Pons (tissue), 1 donor: ENCODE measurements around the gene PHKA1.
"Not testable (repeated sequence)": the region's sequence is repeated elsewhere in the genome, so short reads cannot be mapped to it uniquely, and the experiment has no call there.

Experiments
- DNase-seq: peaks from one replicate; pipeline ENCODE4 v3.0.0-alpha.2; 2016; ENCODE audit warnings: low spot score

Gene PHKA1

DNA sequence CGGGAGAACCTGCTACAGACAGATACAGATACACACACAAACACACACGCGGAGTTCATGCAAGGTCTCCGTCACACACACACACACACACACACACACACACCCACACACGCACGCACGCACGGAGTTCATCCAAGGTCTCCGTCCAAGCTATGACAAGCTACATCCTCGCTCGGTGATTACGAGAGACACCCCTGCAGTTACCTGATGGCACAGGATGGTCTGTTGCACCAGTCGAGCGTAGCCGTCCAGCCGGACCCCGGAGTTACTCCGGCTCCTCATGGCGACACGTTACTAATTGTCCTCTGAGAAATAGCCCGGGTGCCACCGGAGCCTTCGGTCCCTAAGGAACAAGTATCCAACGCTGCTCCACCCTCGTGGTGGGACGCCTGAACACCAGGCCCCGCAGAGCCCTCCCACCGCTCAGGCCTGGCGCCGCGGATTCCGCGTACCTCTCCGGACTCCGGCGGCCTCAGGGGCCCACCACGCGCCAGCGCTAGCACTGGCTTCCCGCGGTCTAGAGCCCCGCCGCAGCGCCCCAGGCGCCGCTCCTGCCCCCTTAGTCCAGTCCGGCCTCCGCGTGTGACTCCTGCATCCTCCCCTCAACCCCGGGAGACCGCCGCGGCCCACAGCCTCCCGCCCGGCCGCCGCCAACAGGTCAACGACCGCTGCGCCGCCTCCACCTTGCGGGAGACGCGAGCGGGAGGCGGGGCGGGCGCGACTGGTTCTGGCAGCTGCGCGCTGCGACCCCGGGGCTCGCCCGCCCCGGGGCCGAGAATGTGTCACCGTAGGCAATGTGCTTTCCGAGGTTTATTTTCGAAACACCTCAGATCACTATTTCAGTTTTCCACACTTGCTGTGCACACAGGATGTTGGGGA lies at the start of gene PHKA1:
PHKA1 (minus strand) TSS at position 708 of the 879 bp plus-strand sequence; CDS start at position 282, 426 bp downstream.
- DNase-seq, result not testable (repeated sequence)

GRCh38 chrX:72760454-72760853 lies 46.3 kb upstream of the PHKA1 start:
- DNase-seq, result not testable (repeated sequence)

- DNase-seq, result not testable (repeated sequence)
Measured at GRCh38 chrX:72748545-72748944, 34.4 kb upstream of the PHKA1 start.

DNA sequence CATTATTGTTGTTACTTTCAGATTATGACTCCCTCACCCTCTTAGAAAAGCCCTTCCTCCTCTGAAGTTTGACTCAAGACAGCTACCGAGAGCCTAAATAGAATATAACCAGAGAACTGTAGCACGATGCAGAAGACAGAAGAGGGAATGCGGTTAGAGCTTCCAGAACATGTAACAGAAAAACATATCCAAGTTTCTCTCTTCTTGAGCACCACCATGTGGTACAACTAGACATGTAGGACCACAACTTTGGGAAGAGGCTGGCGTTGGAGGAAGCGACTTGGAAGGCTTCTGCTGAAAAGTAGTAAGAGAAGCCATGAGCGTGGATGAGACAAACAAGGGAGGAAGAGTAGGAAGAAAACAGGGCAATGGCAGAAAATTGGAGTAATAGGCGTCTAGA lies 31.4 kb upstream of the PHKA1 start:
- not testable (repeated sequence) for DNase-seq

DNA sequence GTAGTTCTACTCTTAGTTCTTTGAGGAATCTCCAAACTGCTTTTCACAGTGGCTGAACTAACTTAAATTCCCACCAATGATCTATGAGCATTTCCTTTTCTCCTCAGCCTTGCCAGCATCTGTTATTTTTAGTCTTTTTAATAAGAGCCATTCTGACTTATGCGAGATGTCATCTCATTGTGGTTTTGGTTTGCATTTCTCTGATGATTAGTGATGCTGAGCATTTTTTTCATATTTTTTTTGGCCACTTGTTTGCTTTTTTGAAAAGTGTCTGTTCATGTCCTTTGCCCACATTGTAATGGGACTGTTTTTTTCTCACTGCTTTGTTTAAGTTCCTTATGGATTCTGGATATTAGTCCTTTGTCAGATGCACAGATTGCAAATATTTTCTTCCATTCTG lies 21.5 kb upstream of the PHKA1 start:
- no peak for DNase-seq

DNA sequence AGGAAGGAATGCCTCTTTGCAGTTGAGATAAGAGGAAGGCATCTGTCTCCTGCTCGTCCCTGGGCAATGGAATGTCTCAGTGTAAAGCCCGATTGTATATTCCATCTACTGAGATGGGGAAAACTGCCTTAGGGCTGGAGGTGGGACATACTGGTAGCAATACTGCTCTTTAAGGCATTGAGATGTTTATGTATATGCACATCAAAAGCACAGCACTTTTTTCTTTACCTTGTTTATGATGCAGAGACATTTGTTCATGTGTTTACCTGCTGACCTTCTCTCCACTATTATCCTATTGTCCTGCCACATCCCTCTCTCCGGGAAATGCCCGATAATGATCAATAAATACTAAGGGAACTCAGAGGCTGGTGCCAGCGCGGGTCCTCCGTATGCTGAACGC lies 19.5 kb upstream of the PHKA1 start:
- not testable (repeated sequence) for DNase-seq

- DNase-seq, result no peak
Measured at GRCh38 chrX:72727846-72728245, 13.7 kb upstream of the PHKA1 start.

- DNase-seq, result no peak
Measured at GRCh38 chrX:72716766-72717165, 2.7 kb upstream of the PHKA1 start.

GRCh38 chrX:72715546-72715945 lies 1.4 kb upstream of the PHKA1 start:
- no peak for DNase-seq

GRCh38 chrX:72714478-72714916 lies 391 bp upstream of the PHKA1 start:
- DNase-seq, result peak; percentile 29

- DNase-seq, result no peak
Measured at GRCh38 chrX:72713130-72713529, 976 bp downstream of the PHKA1 start.

DNA sequence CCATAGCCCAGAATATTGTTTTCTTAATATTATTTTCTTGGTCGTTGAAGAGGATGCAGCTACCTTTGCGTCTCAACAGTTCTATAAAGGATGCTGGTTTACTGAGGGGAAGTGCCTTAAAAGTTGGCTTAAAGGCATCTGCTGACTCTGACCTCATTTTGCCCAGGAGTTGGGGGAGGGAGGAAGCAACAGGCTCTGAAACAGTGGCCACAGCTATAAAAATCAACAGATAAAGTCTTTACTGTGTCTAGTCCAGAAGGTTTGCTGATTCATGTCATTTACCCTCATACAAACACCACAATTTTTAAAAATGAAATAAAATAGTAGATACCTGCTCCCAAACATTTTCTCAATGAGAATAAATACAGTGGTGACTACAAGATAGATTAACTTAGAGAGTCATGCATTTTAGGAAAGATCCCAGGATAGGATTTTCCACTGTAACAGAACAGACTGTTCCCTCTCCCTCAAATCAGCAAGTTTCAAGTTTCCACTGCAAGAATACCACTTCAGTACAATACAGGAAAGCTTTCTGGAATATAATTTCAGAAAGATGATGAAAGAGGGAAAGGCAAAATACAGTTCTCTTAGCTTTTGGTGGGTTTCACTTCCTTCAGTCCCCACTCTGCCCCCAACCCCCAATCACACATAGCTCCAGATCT lies 1.9 kb downstream of the PHKA1 start:
- no peak for DNase-seq

- DNase-seq, result no peak
Measured at GRCh38 chrX:72705814-72706213, 8.3 kb downstream of the PHKA1 start.

- DNase-seq, result no peak
Measured at GRCh38 chrX:72705111-72705510, 9.0 kb downstream of the PHKA1 start.

DNA sequence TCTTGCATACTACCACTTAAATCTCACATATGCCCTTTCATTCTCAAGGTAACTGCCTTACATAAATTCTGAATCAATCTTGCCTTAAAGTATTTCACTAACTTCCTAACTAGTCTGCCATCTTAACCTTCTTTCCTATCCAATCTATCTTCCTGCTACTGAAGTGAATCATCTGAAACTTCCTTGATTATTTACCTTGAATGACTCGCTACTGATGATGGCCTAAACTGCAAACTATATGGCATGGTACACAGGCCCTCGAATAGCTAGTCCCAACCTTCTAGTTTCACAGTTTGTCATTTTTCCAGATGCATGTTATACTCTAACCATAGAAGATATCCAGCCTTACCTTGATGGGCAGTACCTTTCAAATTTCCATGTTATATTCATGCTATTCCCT lies 19.9 kb downstream of the PHKA1 start:
- DNase-seq, result no peak

DNA sequence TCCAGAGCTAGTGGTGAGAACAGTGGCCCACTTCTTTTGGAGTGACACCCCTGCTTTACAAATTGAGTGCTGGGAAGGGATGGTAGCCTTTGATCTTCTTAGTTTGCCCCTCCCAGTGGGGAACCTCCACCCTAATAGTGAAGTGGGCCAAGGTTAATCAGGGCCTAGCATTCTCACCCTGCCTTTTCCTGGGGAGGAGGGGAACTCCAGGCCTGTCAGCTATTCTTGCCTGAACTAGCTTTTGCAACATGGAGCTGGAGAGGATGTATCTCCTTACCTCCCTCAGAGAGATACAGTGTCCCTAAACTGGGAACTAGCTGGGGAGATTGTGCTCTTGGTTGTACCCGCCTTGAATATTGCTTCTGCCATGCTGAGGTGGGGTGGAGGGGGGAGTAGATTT lies 20.6 kb downstream of the PHKA1 start:
- DNase-seq, result no peak

DNA sequence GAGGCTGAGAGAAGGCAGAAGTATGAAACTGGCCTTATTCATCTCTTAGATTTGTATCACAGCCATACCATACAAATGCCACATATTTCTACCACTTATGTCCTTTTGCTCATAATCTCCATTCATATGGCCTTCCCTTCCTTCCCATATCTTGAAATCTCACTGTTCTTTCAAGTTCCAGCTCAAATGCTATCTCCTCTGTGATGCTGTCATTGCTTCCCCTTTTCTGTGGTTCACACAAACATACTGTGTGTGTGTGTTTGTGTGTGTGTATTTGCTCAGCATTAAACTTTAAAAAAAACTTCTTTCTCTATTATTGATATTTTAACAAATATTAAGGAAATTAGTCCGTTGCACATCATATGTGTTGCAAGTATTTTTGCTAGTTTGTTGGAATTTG lies 26.7 kb downstream of the PHKA1 start:
- DNase-seq, result no peak

GRCh38 chrX:72685810-72686456 lies 28.2 kb downstream of the PHKA1 start:
- no peak for DNase-seq

DNA sequence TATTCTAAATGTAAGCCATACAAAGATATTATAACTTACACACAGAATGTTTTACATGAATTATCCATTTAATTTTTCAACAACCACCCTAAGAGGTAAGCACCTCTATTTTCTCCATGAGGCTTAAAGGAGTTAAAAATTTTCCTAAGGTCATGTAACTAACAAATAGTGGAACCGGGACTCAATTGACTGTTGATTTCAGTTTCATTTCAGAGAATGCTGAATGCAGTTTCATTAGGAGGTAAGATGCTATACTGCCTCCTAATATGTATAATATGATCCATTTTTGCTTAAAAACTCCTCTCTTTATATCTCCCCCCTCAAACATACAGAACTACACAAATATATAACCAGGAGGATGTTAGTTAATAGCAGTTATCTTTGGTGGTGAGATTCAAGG lies 29.1 kb downstream of the PHKA1 start:
- no peak for DNase-seq

GRCh38 chrX:72683631-72684030 lies 30.5 kb downstream of the PHKA1 start:
- DNase-seq, result no peak

GRCh38 chrX:72676465-72676864 lies 37.6 kb downstream of the PHKA1 start:
- DNase-seq, result no peak

DNA sequence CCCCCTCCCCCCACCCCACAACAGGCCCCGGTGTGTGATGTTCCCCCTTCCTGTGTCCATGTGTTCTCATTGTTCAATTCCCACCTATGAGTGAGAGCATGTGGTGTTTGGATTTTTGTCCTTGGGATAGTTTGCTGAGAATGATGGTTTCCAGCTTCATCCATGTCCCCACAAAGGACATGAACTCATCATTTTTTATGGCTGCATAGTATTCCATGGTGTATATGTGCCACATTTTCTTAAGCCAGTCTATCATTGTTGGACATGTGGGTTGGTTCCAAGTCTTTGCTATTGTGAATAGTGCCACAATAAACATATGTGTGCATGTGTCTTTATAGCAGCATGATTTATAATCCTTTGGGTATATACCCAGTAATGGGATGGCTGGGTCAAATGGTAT lies 40.2 kb downstream of the PHKA1 start:
- DNase-seq, result not testable (repeated sequence)

GRCh38 chrX:72669508-72669907 lies 44.6 kb downstream of the PHKA1 start:
- not testable (repeated sequence) for DNase-seq
